ENCODE data around the gene HLA-E.

DNA sequence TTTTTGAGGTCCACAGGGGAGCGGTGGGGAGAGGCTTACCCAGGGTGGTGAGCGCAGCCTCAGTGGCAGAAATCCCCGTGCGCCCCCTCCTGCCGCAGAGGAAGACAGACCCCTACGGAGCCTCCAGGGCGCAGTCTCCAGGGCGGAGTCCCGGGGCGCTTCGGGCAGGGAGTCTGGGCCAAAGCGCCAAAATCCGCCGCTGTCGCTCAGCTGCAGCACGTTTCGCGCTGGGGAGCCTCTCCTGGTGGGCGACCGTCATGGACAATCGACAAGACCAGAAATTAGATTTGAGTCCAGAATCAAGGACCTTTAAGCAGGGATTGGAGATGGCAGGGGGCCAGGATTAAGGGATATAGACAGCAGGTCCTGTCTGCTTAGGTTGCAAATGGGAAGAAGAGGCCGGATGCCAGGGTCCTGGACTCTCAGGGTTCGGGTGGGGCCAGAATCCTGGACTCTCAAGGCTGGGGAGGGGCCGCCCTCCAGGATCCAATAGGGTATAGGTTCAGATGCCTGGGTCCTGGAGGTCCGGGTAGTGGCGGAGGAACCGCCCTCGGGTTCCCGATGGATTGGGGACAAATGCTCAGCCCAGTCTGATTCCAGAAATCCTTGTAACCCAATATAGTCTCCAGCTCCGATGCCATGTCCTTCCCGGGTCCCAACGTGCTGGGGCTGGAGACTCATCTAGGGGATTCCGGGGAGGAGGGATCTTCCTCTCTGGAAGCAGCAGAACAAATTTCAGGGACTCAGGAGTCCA is 7.9 kb upstream of the HLA-E start:
- TF ChIP-seq, protein P1, sequence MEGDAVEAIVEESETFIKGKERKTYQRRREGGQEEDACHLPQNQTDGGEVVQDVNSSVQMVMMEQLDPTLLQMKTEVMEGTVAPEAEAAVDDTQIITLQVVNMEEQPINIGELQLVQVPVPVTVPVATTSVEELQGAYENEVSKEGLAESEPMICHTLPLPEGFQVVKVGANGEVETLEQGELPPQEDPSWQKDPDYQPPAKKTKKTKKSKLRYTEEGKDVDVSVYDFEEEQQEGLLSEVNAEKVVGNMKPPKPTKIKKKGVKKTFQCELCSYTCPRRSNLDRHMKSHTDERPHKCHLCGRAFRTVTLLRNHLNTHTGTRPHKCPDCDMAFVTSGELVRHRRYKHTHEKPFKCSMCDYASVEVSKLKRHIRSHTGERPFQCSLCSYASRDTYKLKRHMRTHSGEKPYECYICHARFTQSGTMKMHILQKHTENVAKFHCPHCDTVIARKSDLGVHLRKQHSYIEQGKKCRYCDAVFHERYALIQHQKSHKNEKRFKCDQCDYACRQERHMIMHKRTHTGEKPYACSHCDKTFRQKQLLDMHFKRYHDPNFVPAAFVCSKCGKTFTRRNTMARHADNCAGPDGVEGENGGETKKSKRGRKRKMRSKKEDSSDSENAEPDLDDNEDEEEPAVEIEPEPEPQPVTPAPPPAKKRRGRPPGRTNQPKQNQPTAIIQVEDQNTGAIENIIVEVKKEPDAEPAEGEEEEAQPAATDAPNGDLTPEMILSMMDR (IDR thresholded peaks at IDR 0.05 in 8 of 11, conservative IDR thresholded peaks at IDR 0.05 in 3 of 11) = no peak
- no peak for TF ChIP-seq POLR2A (IDR thresholded peaks at IDR 0.05)
